CD4-positive, CD25-positive, alpha-beta regulatory T cell (primary cell): ENCODE results near the gene ISM2. TPM values are rescaled to one million over a fixed set of nuclear protein-coding genes. Genes with fewer than 3 reads are reported as not detected.
A peak's percentile ranks its signal among the peaks of the same experiment; 100 is the strongest.

Experiments used
- ATAC-seq, 2 donors: fragments of 150-1000 bp; cut with Tn5 transposase; one replicate each; pipeline ENCODE4 v1.10.0; 2021; ENCODE audit warnings: low read depth in 2 of 2, moderate number of reproducible peaks in 2 of 2, moderate library complexity in 1 of 2
- DNase-seq, 3 donors: peaks; one replicate each; pipeline versions ENCODE4 v3.0.0 to v3.0.0-alpha.2; 2012 to 2022; ENCODE audit warnings: mixed read lengths in 1 of 3
- H3K27ac ChIP-seq: one replicate; pipeline ENCODE4 v1.7.0; 2013; ENCODE audit warnings: mild to moderate bottlenecking, low read length; ENCODE audit not compliant: insufficient read depth, poor library complexity, severe bottlenecking
- H3K27me3 ChIP-seq: one replicate; pipeline ENCODE4 v1.7.0; 2013; ENCODE audit warnings: low read length; ENCODE audit not compliant: control insufficient read depth, insufficient read depth
- H3K36me3 ChIP-seq: one replicate; pipeline ENCODE4 v1.7.0; 2013; ENCODE audit warnings: mild to moderate bottlenecking, low read length, moderate library complexity; ENCODE audit not compliant: control insufficient read depth, insufficient read depth
- H3K4me1 ChIP-seq: 2 replicates; pipeline ENCODE4 v1.7.0; 2013; ENCODE audit warnings: mild to moderate bottlenecking, low read length; ENCODE audit not compliant: insufficient read depth, control insufficient read depth, poor library complexity, severe bottlenecking
- H3K4me3 ChIP-seq: one replicate; pipeline ENCODE4 v1.7.0; 2013; ENCODE audit warnings: low read depth, mild to moderate bottlenecking, low read length, moderate library complexity
- H3K9me3 ChIP-seq, 2 experiments: 1 replicate in 1 of 2; 2 replicates in 1 of 2; pipeline ENCODE4 v1.7.0; 2013; ENCODE audit warnings: low read length in 2 of 2, mild to moderate bottlenecking in 1 of 2, moderate library complexity in 1 of 2; ENCODE audit not compliant: control insufficient read depth in 2 of 2
- H3K27ac Mint-ChIP-seq, 3 donors: one replicate each; pipeline ENCODE4 v1.8.0; 2020 to 2022; ENCODE audit warnings: mild to moderate bottlenecking in 3 of 3, mixed read lengths in 3 of 3, moderate library complexity in 2 of 3
- H3K27me3 Mint-ChIP-seq: one replicate; pipeline ENCODE4 v1.8.0; 2022; ENCODE audit warnings: mild to moderate bottlenecking, mixed read lengths
- H3K36me3 Mint-ChIP-seq: one replicate; pipeline ENCODE4 v1.8.0; 2020; ENCODE audit warnings: mixed read lengths
- H3K4me1 Mint-ChIP-seq, 4 donors: one replicate each; pipeline ENCODE4 v1.8.0; 2020 to 2022; ENCODE audit warnings: mixed read lengths in 4 of 4, mild to moderate bottlenecking in 1 of 4
- H3K4me3 Mint-ChIP-seq, 4 donors: one replicate each; pipeline ENCODE4 v1.8.0; 2020 to 2022; ENCODE audit warnings: mild to moderate bottlenecking in 4 of 4, mixed read lengths in 4 of 4, moderate library complexity in 3 of 4
- H3K9me3 Mint-ChIP-seq, 7 donors: one replicate each; pipeline ENCODE4 v1.8.0; 2020 to 2022; ENCODE audit warnings: mixed read lengths in 7 of 7, mild to moderate bottlenecking in 3 of 7, moderate library complexity in 2 of 7
- polyA plus RNA-seq, 4 donors: library from polyadenylated mRNA; unstranded; fragments of 300-500 nt; fragmentation: Illumina TruSeq; gene quantifications; one replicate each; pipeline ENCODE4 v1.2.3, GENCODE V29; 2021
- total RNA-seq: library from RNA; stranded (reverse); gene quantifications from one replicate; pipeline ENCODE4 v1.2.3, GENCODE V29; 2022

The ISM2 gene
- total and polyA plus RNA-seq, 5 donors from 2014 or later: not detected

GRCh38 chr14:77458249-77458950 lies 40.2 kb downstream of the ISM2 start:
- Histone ChIP-seq H3K4me3 (peak overlapping the region; percentile 97), H3K27me3 (no peaks in the 10 kb centered on the region), H3K9me3 (no peaks in the 10 kb centered on the region), H3K27ac (peak overlapping the region; percentile 87), H3K4me1 (peaks cover 29% of the 10 kb centered on the region), H3K36me3 (peaks cover 34% of the 10 kb centered on the region)
- Mint-ChIP-seq H3K36me3 (peaks cover 23% of the 10 kb centered on the region), H3K4me1 (peaks cover 10 to 51% (median 38%) of the 10 kb centered on the region in 4 donors), H3K4me3 (peak overlapping the region; percentile 97 to 100 (median 100)), H3K27me3 (no peaks in the 10 kb centered on the region), H3K27ac (peak overlapping the region; percentile 10 to 100 (median 93)), H3K9me3 (no peaks in the 10 kb centered on the region)
- no peak for ATAC-seq
- DNase-seq: peak; percentile 4 to 56 (median 25)

- H3K9me3 Mint-ChIP-seq: no peaks in the 10 kb centered on the region
- no peaks in the 10 kb centered on the region for H3K27me3 Mint-ChIP-seq
- H3K36me3 Mint-ChIP-seq: peaks cover 27% of the 10 kb centered on the region
- Histone ChIP-seq H3K9me3 (no peaks in the 10 kb centered on the region), H3K36me3 (peaks cover 29% of the 10 kb centered on the region), H3K27ac (peak within 1 kb of the TSS; percentile 87), H3K4me3 (peak within 1 kb of the TSS; percentile 97), H3K27me3 (no peaks in the 10 kb centered on the region), H3K4me1 (peaks cover 29% of the 10 kb centered on the region)
- ATAC-seq: peak; percentile 98
- DNase-seq: peak; percentile 94 to 99 (median 97)
- peak within 1 kb of the TSS; percentile 97 to 100 (median 100) for H3K4me3 Mint-ChIP-seq
- peak within 1 kb of the TSS; percentile 80 to 100 (median 93) for H3K27ac Mint-ChIP-seq
- peaks cover 10 to 54% (median 40%) of the 10 kb centered on the region in 4 donors for H3K4me1 Mint-ChIP-seq
Observed at GRCh38 chr14:77457522-77458248, 40.9 kb downstream of the ISM2 start, which contains the start of the genes AHSA1 and VIPAS39. Gene AHSA1 (plus strand): TSS chr14:77458093. CDS start chr14:77458190, 97 bp downstream. Gene VIPAS39 (minus strand): TSS chr14:77457601. CDS start chr14:77454102, 3,499 bp downstream.

GRCh38 chr14:77457115-77457521 lies 41.5 kb downstream of the ISM2 start:
- H3K4me3 ChIP-seq: peak overlapping the region; percentile 97
- no peak for ATAC-seq

DNA sequence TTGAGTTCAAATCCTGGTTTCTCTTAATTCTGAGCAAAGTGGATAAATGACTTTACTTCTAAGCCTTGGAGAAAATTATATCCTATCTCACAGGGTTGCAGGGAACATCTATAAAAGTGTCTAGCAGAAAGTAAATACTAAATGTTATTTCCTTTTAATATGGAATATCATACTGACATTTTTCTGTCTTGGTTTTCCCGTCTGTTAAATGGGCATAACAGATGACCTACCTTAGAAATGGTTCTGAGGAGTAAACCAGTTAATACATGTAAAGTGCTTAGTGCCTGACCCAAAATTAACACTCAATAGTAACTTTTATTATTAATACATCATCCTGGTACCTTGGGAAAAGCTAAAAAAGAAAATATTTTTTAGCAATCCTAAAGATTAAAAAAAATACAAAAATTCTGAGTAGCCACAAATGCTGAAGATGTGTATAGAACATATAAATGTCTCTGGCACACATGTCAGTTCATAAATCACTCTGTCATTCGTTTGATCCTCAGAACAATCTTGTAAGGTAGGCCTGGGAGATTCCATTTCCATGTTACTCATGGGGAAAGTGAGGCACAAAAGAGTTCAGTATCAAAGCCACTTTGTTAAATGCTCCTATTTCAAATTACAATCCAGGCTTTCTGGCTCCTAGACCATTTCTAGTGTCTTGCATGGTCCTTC lies 42.5 kb downstream of the ISM2 start:
- Mint-ChIP-seq H3K4me1 (peaks cover 10 to 48% (median 43%) of the 10 kb centered on the region in 4 donors), H3K27ac (peak overlapping the region in 1 of 3 donors; percentile 80), H3K36me3 (peaks cover 24% of the 10 kb centered on the region), H3K4me3 (peak overlapping the region; percentile 17 to 100 (median 100)), H3K9me3 (no peaks in the 10 kb centered on the region), H3K27me3 (no peaks in the 10 kb centered on the region)
- Histone ChIP-seq H3K4me1 (peaks cover 29% of the 10 kb centered on the region), H3K27me3 (no peaks in the 10 kb centered on the region), H3K9me3 (no peaks in the 10 kb centered on the region), H3K27ac (no peak overlapping the region), H3K4me3 (peak overlapping the region; percentile 97), H3K36me3 (peaks cover 26% of the 10 kb centered on the region)
- ATAC-seq: no peak
- no peak for DNase-seq

More at GRCh38 chr14:77457115-77457521, 41.5 kb downstream of the ISM2 start:
- Histone ChIP-seq H3K27me3 (no peaks in the 10 kb centered on the region), H3K36me3 (peaks cover 27% of the 10 kb centered on the region), H3K27ac (peak overlapping the region; percentile 87), H3K4me1 (peaks cover 29% of the 10 kb centered on the region), H3K9me3 (no peaks in the 10 kb centered on the region)
- Mint-ChIP-seq H3K36me3 (peaks cover 26% of the 10 kb centered on the region), H3K9me3 (no peaks in the 10 kb centered on the region), H3K27ac (peak overlapping the region; percentile 80 to 100 (median 93)), H3K4me3 (peak overlapping the region; percentile 97 to 100 (median 100)), H3K27me3 (no peaks in the 10 kb centered on the region), H3K4me1 (peaks cover 10 to 55% (median 40%) of the 10 kb centered on the region in 4 donors)
- DNase-seq: no peak

GRCh38 chr14:77442196-77442595 lies 56.4 kb downstream of the ISM2 start:
- no peak for DNase-seq
- no peaks in the 10 kb centered on the region for H3K27me3 Mint-ChIP-seq
- no peak overlapping the region for H3K27ac ChIP-seq
- H3K36me3 ChIP-seq: peaks cover 62% of the 10 kb centered on the region
- no peaks in the 10 kb centered on the region for H3K4me1 Mint-ChIP-seq
- no peak overlapping the region for H3K4me3 ChIP-seq
- H3K4me1 ChIP-seq: no peaks in the 10 kb centered on the region
- peaks cover 45% of the 10 kb centered on the region for H3K36me3 Mint-ChIP-seq
- H3K9me3 Mint-ChIP-seq: no peaks in the 10 kb centered on the region
- ATAC-seq: no peak
- H3K4me3 Mint-ChIP-seq: no peak overlapping the region
- no peaks in the 10 kb centered on the region for H3K9me3 ChIP-seq
- no peaks in the 10 kb centered on the region for H3K27me3 ChIP-seq
- no peak overlapping the region for H3K27ac Mint-ChIP-seq

GRCh38 chr14:77439861-77440260 lies 58.8 kb downstream of the ISM2 start:
- Histone ChIP-seq H3K4me1 (no peaks in the 10 kb centered on the region), H3K27ac (no peak overlapping the region), H3K9me3 (no peaks in the 10 kb centered on the region), H3K4me3 (no peak overlapping the region), H3K27me3 (no peaks in the 10 kb centered on the region), H3K36me3 (peaks cover 73% of the 10 kb centered on the region)
- DNase-seq (no peak), ATAC-seq (no peak)
- peaks cover 0 to 2% (median 0%) of the 10 kb centered on the region in 4 donors for H3K4me1 Mint-ChIP-seq
- peaks cover 63% of the 10 kb centered on the region for H3K36me3 Mint-ChIP-seq
- H3K27me3 Mint-ChIP-seq: no peaks in the 10 kb centered on the region
- H3K27ac Mint-ChIP-seq: no peak overlapping the region
- no peaks in the 10 kb centered on the region for H3K9me3 Mint-ChIP-seq
- no peak overlapping the region for H3K4me3 Mint-ChIP-seq

DNA sequence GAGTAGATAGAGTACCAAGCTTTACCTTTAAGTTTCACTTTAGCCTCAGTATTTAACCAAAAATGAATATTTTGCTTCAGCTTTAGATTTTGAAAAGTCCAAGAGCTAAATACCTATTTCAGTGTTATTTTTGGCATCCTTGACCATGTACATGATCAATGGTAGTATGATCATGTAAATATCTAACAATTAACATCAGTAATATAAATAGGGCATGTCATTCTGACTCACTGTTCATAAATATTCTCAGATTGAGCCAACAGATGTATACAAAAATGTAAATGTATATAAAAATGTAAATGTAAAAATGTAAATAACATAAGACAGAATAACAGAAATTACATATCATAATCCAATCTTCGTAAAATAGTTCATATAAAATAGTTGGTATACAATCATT lies 60.0 kb downstream of the ISM2 start:
- Mint-ChIP-seq H3K27ac (no peak overlapping the region), H3K36me3 (peaks cover 66% of the 10 kb centered on the region), H3K4me3 (no peak overlapping the region), H3K9me3 (no peaks in the 10 kb centered on the region), H3K27me3 (no peaks in the 10 kb centered on the region), H3K4me1 (peaks cover 0 to 2% (median 0%) of the 10 kb centered on the region in 4 donors)
- Histone ChIP-seq H3K27ac (no peak overlapping the region), H3K9me3 (no peaks in the 10 kb centered on the region), H3K4me3 (no peak overlapping the region), H3K27me3 (no peaks in the 10 kb centered on the region), H3K4me1 (no peaks in the 10 kb centered on the region), H3K36me3 (peaks cover 76% of the 10 kb centered on the region)
- DNase-seq (no peak), ATAC-seq (no peak)
